ENCODE results near the gene PTPRN2. TPM values are rescaled to one million over a fixed set of nuclear protein-coding genes. Genes with fewer than 3 reads are reported as not detected.
"Not testable (repeated sequence)": the region's sequence is repeated elsewhere in the genome, so short reads cannot be mapped to it uniquely, and the experiment has no call there.

Gene PTPRN2
- total and polyA plus RNA-seq, 2 of the 13 experiments (the other 11 are each of a cell fraction or from before 2014, with no cell fraction given) = 2.5 to 24.2 TPM

- 89% methylated on average over 30 of the region's 30 CpGs for WGBS (ENCODE audit: low lambda C conversion rate)
- H3K9ac ChIP-seq (ENCODE audit: insufficient read depth, low read depth, low read length); H3K4me2 ChIP-seq (ENCODE audit: low read depth, low read length); H3K27ac ChIP-seq (ENCODE audit: extremely low read length, insufficient read depth, low read length); H3K36me3 ChIP-seq (replicated peaks in 1 of 2; ENCODE audit: control insufficient read depth in 1 of 2, insufficient read depth in 2 of 2, low read length in 2 of 2); H2AFZ ChIP-seq (ENCODE audit: low read length); FAIRE-seq; H3K79me2 ChIP-seq (ENCODE audit: insufficient read depth, low read length); H3K4me1 ChIP-seq (ENCODE audit: insufficient read depth, low read length); CTCF ChIA-PET (ENCODE audit: low intra/inter-chr PET ratio, low total read pairs); H3K4me3 ChIP-seq (replicated peaks in 1 of 3; ENCODE audit: insufficient read depth in 1 of 3, low read depth in 2 of 3, low read length in 3 of 3); DNase-seq (ENCODE audit: low spot score); POLR2A ChIA-PET; ATAC-seq; H3K9me3 ChIP-seq (ENCODE audit: low read length); H3K27me3 ChIP-seq (ENCODE audit: control insufficient read depth in 1 of 2, insufficient read depth in 2 of 2, low read length in 2 of 2); BruUV-seq (replicated peaks): not testable (repeated sequence)
- intact Hi-C loops (cut with micrococcal nuclease; ENCODE audit: unreplicated experiment) = loop anchor here (5.0 kb wide), 1 partner anchor 295 kb away; no protein-coding TSS in a partner anchor
- in situ Hi-C loops (cut with HindIII; ENCODE audit: extremely low pct_ligation_motif_present, low pct_unique_long_range_greater_than_20kb) = loop anchor here (25.0 kb wide), 1 partner anchor 290 kb away; no protein-coding TSS in a partner anchor
- H4K20me1 ChIP-seq (ENCODE audit: insufficient read depth, low read length) = peaks cover 64% of the 10 kb centered on the region
These were observed 235.5 kb downstream of the PTPRN2 start for GRCh38 chr7:158351899-158352729.

GRCh38 chr7:158351481-158351880 is 236.1 kb downstream of the PTPRN2 start:
- intact Hi-C loops (cut with micrococcal nuclease; ENCODE audit: unreplicated experiment) = loop anchor here (5.0 kb wide), 1 partner anchor 294 kb away; no protein-coding TSS in a partner anchor
- ATAC-seq = no peak
- H2AFZ ChIP-seq (ENCODE audit: low read length) = no peak overlapping the region
- no peaks in the 10 kb centered on the region for H3K36me3 ChIP-seq (replicated peaks in 1 of 2; ENCODE audit: control insufficient read depth in 1 of 2, insufficient read depth in 2 of 2, low read length in 2 of 2)
- no peaks in the 10 kb centered on the region; the same call in 1 of the 2 replicates for H3K9me3 ChIP-seq (ENCODE audit: low read length)
- ChIA-PET CTCF (ENCODE audit: low intra/inter-chr PET ratio, low total read pairs) (no interaction called here), POLR2A (no interaction called here)
- H3K9ac ChIP-seq (ENCODE audit: insufficient read depth, low read depth, low read length) = no peak overlapping the region
- H4K20me1 ChIP-seq (ENCODE audit: insufficient read depth, low read length) = peaks cover 57% of the 10 kb centered on the region
- H3K4me2 ChIP-seq (ENCODE audit: low read depth, low read length) = no peak overlapping the region
- no peaks in the 10 kb centered on the region for H3K4me1 ChIP-seq (ENCODE audit: insufficient read depth, low read length)
- FAIRE-seq = no peak
- no TSS peak for BruUV-seq (replicated peaks)
- 76% methylated on average over 9 of the region's 9 CpGs for WGBS (ENCODE audit: low lambda C conversion rate)
- in situ Hi-C loops (cut with HindIII; ENCODE audit: extremely low pct_ligation_motif_present, low pct_unique_long_range_greater_than_20kb) = loop anchor here (25.0 kb wide), 1 partner anchor 289 kb away; no protein-coding TSS in a partner anchor
- DNase-seq (ENCODE audit: low spot score) = no peak
- no peak for TF ChIP-seq ONECUT2 (CRISPR knock-in tag; IDR thresholded peaks at IDR 0.05)
- no peak for TF ChIP-seq JUN (CRISPR knock-in tag; IDR thresholded peaks at IDR 0.05)
- TF ChIP-seq THAP7 (CRISPR knock-in tag; IDR thresholded peaks at IDR 0.05) = no peak
- TF ChIP-seq ZFP36 (IDR thresholded peaks at IDR 0.05; ENCODE audit: borderline replicate concordance, low read depth, low read length, partially characterized antibody) = no peak
- TF ChIP-seq TRAFD1 (CRISPR knock-in tag; IDR thresholded peaks at IDR 0.05; ENCODE audit: borderline replicate concordance) = no peak
- TF ChIP-seq HHEX (CRISPR knock-in tag; IDR thresholded peaks at IDR 0.05) = no peak
- no peaks in the 10 kb centered on the region; a peak in 1 of 5 replicates for H3K27me3 ChIP-seq (ENCODE audit: control insufficient read depth in 1 of 2, insufficient read depth in 2 of 2, low read length in 2 of 2)
- no peaks in the 10 kb centered on the region for H3K79me2 ChIP-seq (ENCODE audit: insufficient read depth, low read length)
- no peak overlapping the region for H3K27ac ChIP-seq (ENCODE audit: extremely low read length, insufficient read depth, low read length)
- H3K4me3 ChIP-seq (replicated peaks in 1 of 3; ENCODE audit: insufficient read depth in 1 of 3, low read depth in 2 of 3, low read length in 3 of 3) = no peak overlapping the region
